Measurements from ENCODE around the gene GPC3. TPM values are rescaled to one million over a fixed set of nuclear protein-coding genes. Genes with fewer than 3 reads are reported as not detected.

GPC3 gene
- total and polyA plus RNA-seq, 2 experiments from 2014 or later, result 36.8 to 60.1 TPM

DNA sequence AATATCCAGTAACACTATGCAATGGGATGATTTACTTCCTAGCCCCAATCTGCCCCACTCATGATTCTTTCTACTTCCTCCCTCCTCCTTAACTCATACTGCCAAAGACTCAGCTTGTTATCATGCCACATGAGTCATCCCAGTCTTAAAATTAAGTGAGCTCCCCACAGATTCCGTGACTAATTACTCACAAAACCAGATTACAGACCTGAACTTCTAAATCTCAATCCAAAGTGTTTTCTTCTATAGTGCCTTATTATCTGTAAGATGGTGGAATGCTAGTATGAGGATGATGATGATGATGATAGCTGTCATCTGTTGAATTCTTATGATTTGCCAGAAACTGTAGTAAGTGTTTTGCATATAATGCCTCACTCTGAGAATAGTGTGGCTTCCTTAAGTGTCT lies 27.7 kb upstream of the GPC3 start (continued):
- TF ChIP-seq, protein P1, sequence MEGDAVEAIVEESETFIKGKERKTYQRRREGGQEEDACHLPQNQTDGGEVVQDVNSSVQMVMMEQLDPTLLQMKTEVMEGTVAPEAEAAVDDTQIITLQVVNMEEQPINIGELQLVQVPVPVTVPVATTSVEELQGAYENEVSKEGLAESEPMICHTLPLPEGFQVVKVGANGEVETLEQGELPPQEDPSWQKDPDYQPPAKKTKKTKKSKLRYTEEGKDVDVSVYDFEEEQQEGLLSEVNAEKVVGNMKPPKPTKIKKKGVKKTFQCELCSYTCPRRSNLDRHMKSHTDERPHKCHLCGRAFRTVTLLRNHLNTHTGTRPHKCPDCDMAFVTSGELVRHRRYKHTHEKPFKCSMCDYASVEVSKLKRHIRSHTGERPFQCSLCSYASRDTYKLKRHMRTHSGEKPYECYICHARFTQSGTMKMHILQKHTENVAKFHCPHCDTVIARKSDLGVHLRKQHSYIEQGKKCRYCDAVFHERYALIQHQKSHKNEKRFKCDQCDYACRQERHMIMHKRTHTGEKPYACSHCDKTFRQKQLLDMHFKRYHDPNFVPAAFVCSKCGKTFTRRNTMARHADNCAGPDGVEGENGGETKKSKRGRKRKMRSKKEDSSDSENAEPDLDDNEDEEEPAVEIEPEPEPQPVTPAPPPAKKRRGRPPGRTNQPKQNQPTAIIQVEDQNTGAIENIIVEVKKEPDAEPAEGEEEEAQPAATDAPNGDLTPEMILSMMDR (conservative IDR thresholded peaks at IDR 0.05; ENCODE audit: low read depth in 2 of 2), result no peak
- TF ChIP-seq STAT1 (IDR thresholded peaks at IDR 0.05; ENCODE audit: unreplicated experiment), result no peak
- no peak for TF ChIP-seq EZH2phosphoT487 (IDR thresholded peaks at IDR 0.05; ENCODE audit: unreplicated experiment)
- TF ChIP-seq JUNB (IDR thresholded peaks at IDR 0.05; ENCODE audit: unreplicated experiment), result no peak
- no peak for TF ChIP-seq ZNF114 (CRISPR knock-in tag; IDR thresholded peaks at IDR 0.05)
- TF ChIP-seq, protein P2, sequence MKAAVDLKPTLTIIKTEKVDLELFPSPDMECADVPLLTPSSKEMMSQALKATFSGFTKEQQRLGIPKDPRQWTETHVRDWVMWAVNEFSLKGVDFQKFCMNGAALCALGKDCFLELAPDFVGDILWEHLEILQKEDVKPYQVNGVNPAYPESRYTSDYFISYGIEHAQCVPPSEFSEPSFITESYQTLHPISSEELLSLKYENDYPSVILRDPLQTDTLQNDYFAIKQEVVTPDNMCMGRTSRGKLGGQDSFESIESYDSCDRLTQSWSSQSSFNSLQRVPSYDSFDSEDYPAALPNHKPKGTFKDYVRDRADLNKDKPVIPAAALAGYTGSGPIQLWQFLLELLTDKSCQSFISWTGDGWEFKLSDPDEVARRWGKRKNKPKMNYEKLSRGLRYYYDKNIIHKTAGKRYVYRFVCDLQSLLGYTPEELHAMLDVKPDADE (IDR thresholded peaks at IDR 0.05), result no peak
- no peak for TF ChIP-seq EZH2 (IDR thresholded peaks at IDR 0.05; ENCODE audit: low read depth, unreplicated experiment)
- no peak for TF ChIP-seq CREB1 (CRISPR knock-in tag; IDR thresholded peaks at IDR 0.05; ENCODE audit: low read depth)
- no peak for TF ChIP-seq POLR2AphosphoS5 (IDR thresholded peaks at IDR 0.05; ENCODE audit: low read depth)
- no peak for TF ChIP-seq ZNF331 (CRISPR knock-in tag; IDR thresholded peaks at IDR 0.05; ENCODE audit: low read depth)
- TF ChIP-seq NANOG (IDR thresholded peaks at IDR 0.05; ENCODE audit: borderline replicate concordance), result no peak

DNA sequence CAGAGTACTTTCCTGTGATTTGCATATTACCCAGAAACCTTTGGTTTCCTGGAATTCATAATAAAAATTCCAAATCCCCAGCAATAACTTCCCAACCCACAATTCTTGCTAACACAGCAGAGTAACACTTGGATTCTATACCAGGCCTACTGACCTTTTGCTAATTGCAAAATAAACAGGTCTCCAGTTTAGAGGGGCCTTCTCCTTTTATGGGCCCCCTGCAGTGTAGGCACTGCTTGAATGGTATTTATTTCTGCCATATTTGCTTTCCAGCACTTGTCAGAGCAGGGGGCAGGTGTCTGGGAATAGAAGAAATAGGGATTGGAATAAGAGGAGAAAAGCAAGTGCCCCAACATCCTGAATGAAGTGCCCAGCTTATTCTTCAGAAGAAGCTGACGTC lies 25.3 kb upstream of the GPC3 start:
- H2AFZ ChIP-seq, result no peak overlapping the region

DNA sequence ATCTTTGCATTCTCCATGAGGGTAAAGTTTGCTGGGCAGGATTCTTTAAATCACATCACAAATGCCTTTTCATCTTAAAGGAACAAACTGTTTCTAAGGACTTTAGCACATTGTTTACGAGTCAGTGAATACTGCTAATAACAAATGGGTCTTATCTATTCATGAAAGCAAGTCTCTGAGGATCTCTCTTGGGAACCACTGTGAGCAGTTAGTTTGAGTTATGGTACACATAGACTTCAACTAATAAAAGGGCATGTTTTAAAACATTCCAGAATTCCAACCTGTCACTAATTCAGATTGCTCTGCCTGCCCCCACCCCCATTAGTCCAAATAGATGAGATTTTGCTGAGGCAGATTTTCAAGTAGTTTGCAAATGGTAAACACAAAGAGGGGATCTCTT lies 22.3 kb upstream of the GPC3 start:
- no peaks in the 10 kb centered on the region for H4K20me1 ChIP-seq (replicated peaks; ENCODE audit: insufficient read depth)
- ATAC-seq (no peak), DNase-seq (ENCODE audit: low spot score) (no peak)
- no peaks in the 10 kb centered on the region for H3K4me1 ChIP-seq (ENCODE audit: insufficient read depth)
- Mint-ChIP-seq H3K9me3 (no peaks in the 10 kb centered on the region), H3K27me3 (ENCODE audit: insufficient read depth, low read depth, poor library complexity) (no peaks in the 10 kb centered on the region), H3K4me3 (no peak overlapping the region), H3K36me3 (ENCODE audit: low read depth) (no peaks in the 10 kb centered on the region), H3K27ac (no peak overlapping the region), H3K4me1 (peaks cover 10% of the 10 kb centered on the region; the same call in 2 of the 3 replicates)
- H3K4me3 ChIP-seq, result no peak overlapping the region
- H3K79me2 ChIP-seq (replicated peaks; ENCODE audit: insufficient read depth), result no peaks in the 10 kb centered on the region
- H3K27me3 ChIP-seq (ENCODE audit: insufficient read depth), result no peaks in the 10 kb centered on the region
- no peak overlapping the region for H3K4me2 ChIP-seq
- no peaks in the 10 kb centered on the region for H3F3A ChIP-seq (replicated peaks; ENCODE audit: low read depth)
- no peaks in the 10 kb centered on the region for H3K9me2 ChIP-seq (ENCODE audit: insufficient read depth)
- no peak overlapping the region for H3K27ac ChIP-seq (ENCODE audit: low read depth)
- no peak overlapping the region for H2AFZ ChIP-seq
- no peaks in the 10 kb centered on the region for H3K36me3 ChIP-seq (ENCODE audit: insufficient read depth)
- TF ChIP-seq EZH2 (IDR thresholded peaks at IDR 0.05; ENCODE audit: low read depth, unreplicated experiment), result no peak
- no peak for TF ChIP-seq POLR2AphosphoS5 (IDR thresholded peaks at IDR 0.05; ENCODE audit: low read depth)
- TF ChIP-seq JUNB (IDR thresholded peaks at IDR 0.05; ENCODE audit: unreplicated experiment), result no peak
- TF ChIP-seq, protein P3, sequence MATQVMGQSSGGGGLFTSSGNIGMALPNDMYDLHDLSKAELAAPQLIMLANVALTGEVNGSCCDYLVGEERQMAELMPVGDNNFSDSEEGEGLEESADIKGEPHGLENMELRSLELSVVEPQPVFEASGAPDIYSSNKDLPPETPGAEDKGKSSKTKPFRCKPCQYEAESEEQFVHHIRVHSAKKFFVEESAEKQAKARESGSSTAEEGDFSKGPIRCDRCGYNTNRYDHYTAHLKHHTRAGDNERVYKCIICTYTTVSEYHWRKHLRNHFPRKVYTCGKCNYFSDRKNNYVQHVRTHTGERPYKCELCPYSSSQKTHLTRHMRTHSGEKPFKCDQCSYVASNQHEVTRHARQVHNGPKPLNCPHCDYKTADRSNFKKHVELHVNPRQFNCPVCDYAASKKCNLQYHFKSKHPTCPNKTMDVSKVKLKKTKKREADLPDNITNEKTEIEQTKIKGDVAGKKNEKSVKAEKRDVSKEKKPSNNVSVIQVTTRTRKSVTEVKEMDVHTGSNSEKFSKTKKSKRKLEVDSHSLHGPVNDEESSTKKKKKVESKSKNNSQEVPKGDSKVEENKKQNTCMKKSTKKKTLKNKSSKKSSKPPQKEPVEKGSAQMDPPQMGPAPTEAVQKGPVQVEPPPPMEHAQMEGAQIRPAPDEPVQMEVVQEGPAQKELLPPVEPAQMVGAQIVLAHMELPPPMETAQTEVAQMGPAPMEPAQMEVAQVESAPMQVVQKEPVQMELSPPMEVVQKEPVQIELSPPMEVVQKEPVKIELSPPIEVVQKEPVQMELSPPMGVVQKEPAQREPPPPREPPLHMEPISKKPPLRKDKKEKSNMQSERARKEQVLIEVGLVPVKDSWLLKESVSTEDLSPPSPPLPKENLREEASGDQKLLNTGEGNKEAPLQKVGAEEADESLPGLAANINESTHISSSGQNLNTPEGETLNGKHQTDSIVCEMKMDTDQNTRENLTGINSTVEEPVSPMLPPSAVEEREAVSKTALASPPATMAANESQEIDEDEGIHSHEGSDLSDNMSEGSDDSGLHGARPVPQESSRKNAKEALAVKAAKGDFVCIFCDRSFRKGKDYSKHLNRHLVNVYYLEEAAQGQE (IDR thresholded peaks at IDR 0.05; ENCODE audit: unreplicated experiment), result no peak
- TF ChIP-seq NANOG (IDR thresholded peaks at IDR 0.05; ENCODE audit: borderline replicate concordance), result no peak
- TF ChIP-seq STAT1 (IDR thresholded peaks at IDR 0.05; ENCODE audit: unreplicated experiment), result no peak
- no peak for TF ChIP-seq EZH2phosphoT487 (IDR thresholded peaks at IDR 0.05; ENCODE audit: unreplicated experiment)

More for the DNA sequence above, 25.3 kb upstream of the GPC3 start:
- no peaks in the 10 kb centered on the region for H3K27me3 ChIP-seq (ENCODE audit: insufficient read depth)
- no peak overlapping the region for H3K4me3 Mint-ChIP-seq
- ATAC-seq, result no peak
- H3K9me3 Mint-ChIP-seq, result no peaks in the 10 kb centered on the region
- DNase-seq (ENCODE audit: low spot score), result no peak
- no peaks in the 10 kb centered on the region for H3K4me1 ChIP-seq (ENCODE audit: insufficient read depth)
- H3K27ac ChIP-seq (ENCODE audit: low read depth), result no peak overlapping the region
- H4K20me1 ChIP-seq (replicated peaks; ENCODE audit: insufficient read depth), result no peaks in the 10 kb centered on the region
- no peaks in the 10 kb centered on the region for H3K36me3 Mint-ChIP-seq (ENCODE audit: low read depth)
- no peaks in the 10 kb centered on the region for H3K79me2 ChIP-seq (replicated peaks; ENCODE audit: insufficient read depth)
- no peaks in the 10 kb centered on the region for H3F3A ChIP-seq (replicated peaks; ENCODE audit: low read depth)
- H3K36me3 ChIP-seq (ENCODE audit: insufficient read depth), result no peaks in the 10 kb centered on the region
- no peak overlapping the region for H3K4me2 ChIP-seq
- no peaks in the 10 kb centered on the region for H3K27me3 Mint-ChIP-seq (ENCODE audit: insufficient read depth, low read depth, poor library complexity)
- no peaks in the 10 kb centered on the region for H3K9me2 ChIP-seq (ENCODE audit: insufficient read depth)
- TF ChIP-seq EZH2phosphoT487 (IDR thresholded peaks at IDR 0.05; ENCODE audit: unreplicated experiment), result no peak
- no peak overlapping the region for H3K27ac Mint-ChIP-seq
- H3K4me1 Mint-ChIP-seq, result peaks cover 11% of the 10 kb centered on the region; the same call in 2 of the 3 replicates
- H3K4me3 ChIP-seq, result no peak overlapping the region

Measured in GM23338 (cell line).